GM18505 (cell line): Measurements from ENCODE around the gene FAM135A.

Source experiments
- ATAC-seq: cut with Tn5 transposase; IDR thresholded peaks from one replicate; pipeline ENCODE4 v1.9.1; 2021; ENCODE audit not compliant: unreplicated experiment
- POLR2A ChIP-seq: IDR thresholded peaks from 4 replicates; pipeline ENCODE4 v1.6.1; 2011; ENCODE audit warnings: borderline replicate concordance; ENCODE audit not compliant: insufficient read depth, insufficient read length; ENCODE audit errors: extremely low read depth

The FAM135A gene

GRCh38 chr6:70413114-70413991 lies at the start of gene FAM135A:
TSS of gene FAM135A (plus strand) at chr6:70413508. CDS start at chr6:70428343, 14,835 bp downstream.
- ATAC-seq = peak; percentile 86
- TF ChIP-seq POLR2A = peak; percentile 87

GRCh38 chr6:70363741-70364493 lies 49.4 kb upstream of the FAM135A start:
- no peak for TF ChIP-seq POLR2A
- no peak for ATAC-seq

- ATAC-seq = peak; percentile 83
- TF ChIP-seq POLR2A = no peak
Observed at GRCh38 chr6:70369332-70369950, 43.9 kb upstream of the FAM135A start.

- no peak for TF ChIP-seq POLR2A
- no peak for ATAC-seq
Observed at GRCh38 chr6:70370496-70370895, 42.8 kb upstream of the FAM135A start.

GRCh38 chr6:70371454-70372105 lies 41.7 kb upstream of the FAM135A start:
- TF ChIP-seq POLR2A = no peak
- no peak for ATAC-seq

GRCh38 chr6:70375166-70375565 lies 38.1 kb upstream of the FAM135A start:
- TF ChIP-seq POLR2A = no peak
- no peak for ATAC-seq

GRCh38 chr6:70375882-70376281 lies 37.4 kb upstream of the FAM135A start:
- no peak for TF ChIP-seq POLR2A
- no peak for ATAC-seq

- ATAC-seq = no peak
- no peak for TF ChIP-seq POLR2A
Observed at GRCh38 chr6:70376628-70377027, 36.7 kb upstream of the FAM135A start.

- TF ChIP-seq POLR2A = no peak
Observed at GRCh38 chr6:70377372-70377771, 35.9 kb upstream of the FAM135A start.

GRCh38 chr6:70379473-70380013 lies 33.8 kb upstream of the FAM135A start:
- TF ChIP-seq POLR2A = no peak
- no peak for ATAC-seq

More at GRCh38 chr6:70377372-70377771, 35.9 kb upstream of the FAM135A start:
- ATAC-seq = no peak

GRCh38 chr6:70380252-70380651 lies 33.1 kb upstream of the FAM135A start:
- ATAC-seq = peak; percentile 86
- TF ChIP-seq POLR2A = no peak

- no peak for TF ChIP-seq POLR2A
- no peak for ATAC-seq
Observed at GRCh38 chr6:70380771-70381416, 32.4 kb upstream of the FAM135A start.
